Measurements from ENCODE around the gene KIF3B.
"Not testable (repeated sequence)": the region's sequence is repeated elsewhere in the genome, so short reads cannot be mapped to it uniquely, and the experiment has no call there.

Gene KIF3B

GRCh38 chr20:32357375-32357868 is 80.0 kb downstream of the KIF3B start:
- peak; percentile 64 for DNase-seq (ENCODE audit: low read depth)

GRCh38 chr20:32357869-32358631 is 80.6 kb downstream of the KIF3B start, which contains the start of gene ASXL1:
TSS of gene ASXL1 (plus strand) at chr20:32358331. CDS start at chr20:32358776, 445 bp downstream.
- DNase-seq (ENCODE audit: low read depth): peak; percentile 97

- no peak for DNase-seq (ENCODE audit: low read depth)
Measured at GRCh38 chr20:32358632-32358882, 81.1 kb downstream of the KIF3B start.

DNA sequence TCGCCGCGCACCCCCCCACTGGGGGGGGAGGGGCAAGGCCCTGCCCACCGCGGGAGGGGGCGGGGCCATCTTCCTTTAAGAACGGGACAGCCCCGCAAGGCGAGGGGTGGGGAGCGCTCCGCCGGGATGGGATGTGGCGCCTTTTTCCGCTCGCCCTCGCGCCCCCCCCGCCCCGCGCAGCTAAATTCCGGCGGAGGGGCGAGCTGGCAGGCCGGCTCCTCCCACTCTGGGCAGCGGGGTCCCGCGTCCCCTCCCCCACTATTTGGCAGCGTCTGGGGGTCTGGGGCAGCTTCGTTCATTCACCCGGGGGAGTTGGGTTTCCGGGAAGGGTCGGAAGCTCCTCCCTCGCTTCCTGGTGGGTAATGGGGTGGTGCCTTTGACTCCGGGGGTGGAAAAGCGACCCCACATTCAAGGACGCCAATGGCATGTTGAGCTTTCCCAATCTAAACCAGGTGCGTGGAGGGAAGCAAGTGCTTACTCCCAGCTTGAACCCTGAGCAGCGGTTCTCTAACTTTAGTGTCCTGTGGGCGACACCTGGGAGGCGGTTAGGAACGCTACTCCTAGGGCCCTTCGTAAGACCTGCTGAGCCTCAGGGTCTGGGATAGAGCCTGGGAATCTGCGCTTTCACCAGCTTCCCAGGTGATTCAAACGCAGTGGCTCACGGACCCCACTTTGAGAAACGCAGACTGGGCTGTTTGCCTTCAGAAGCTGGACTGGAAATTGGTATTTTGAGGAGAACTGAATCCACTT is 81.6 kb downstream of the KIF3B start:
- peak; percentile 75 for DNase-seq (ENCODE audit: low read depth)

DNA sequence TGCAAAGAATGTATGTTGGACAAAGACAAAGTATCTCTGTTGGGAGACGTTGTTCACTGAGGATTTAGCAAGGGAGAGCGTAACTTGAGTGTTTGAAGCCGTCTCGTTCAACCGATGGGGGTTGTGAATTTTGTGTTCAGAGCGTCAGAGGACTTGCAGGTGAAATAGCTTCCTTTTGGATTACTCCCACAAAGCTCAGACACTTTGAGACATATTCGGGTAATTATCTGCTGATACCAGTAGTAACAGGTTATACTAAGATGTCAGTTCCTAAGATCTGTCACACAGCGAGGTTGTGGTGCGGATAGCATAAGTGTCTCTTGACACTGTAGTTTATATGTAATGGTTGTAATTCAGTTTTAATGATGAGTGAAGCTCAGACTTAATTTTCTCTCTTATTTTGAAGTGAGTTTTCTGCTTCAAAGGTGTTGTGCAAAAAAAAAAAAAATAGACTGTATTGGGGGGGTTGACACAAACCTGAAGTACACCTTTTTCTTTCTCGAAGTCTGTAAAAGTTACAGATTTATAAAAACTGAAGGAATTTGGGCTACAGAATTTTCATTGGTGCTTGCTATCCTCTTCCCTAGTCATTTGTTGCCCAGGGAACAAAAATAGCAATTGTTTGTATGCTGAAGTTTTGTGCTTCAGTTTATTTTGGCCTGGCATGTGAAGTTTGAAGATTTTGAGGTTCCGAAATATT is 82.3 kb downstream of the KIF3B start:
- peak; percentile 35 for DNase-seq (ENCODE audit: low read depth)

DNA sequence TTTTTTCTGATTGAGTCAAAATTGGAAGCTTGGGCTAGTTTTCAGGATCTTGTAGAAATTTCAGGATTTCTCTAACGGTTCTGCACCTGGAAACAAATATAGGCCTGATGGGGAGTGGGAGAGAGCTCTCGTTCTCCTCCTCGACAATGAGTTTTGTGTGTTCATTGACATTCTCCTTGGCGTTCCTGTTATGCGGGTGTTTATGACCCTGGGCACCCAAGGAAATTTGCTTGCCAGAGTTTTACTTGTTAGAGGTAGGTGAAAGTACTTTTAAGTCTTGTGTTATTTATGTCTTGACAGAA is 82.8 kb downstream of the KIF3B start:
- no peak for DNase-seq (ENCODE audit: low read depth)

DNA sequence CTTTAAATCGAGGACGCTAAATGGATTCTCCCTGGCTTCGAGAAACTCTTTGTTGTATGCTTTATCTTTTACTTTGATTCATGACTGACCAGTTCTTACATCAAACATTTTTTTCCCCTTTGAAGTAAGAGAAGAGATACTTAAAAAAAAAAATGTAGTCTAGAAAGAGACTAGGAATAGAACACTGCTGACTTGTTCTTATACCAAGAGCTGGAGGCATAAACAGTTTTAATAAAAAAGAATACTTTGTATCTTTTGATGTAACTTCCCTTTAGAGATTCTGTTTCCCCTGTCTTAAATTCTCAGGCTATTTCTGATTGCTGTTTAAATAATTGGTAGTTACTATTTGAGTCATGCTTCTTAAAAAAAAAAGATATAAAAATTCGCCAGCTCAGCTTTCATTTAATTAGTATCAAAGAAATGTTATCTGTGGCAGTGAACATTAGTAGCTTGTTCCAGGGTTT is 85.5 kb downstream of the KIF3B start:
- DNase-seq (ENCODE audit: low read depth): no peak

GRCh38 chr20:32363492-32363891 is 86.0 kb downstream of the KIF3B start:
- DNase-seq (ENCODE audit: low read depth): no peak

DNA sequence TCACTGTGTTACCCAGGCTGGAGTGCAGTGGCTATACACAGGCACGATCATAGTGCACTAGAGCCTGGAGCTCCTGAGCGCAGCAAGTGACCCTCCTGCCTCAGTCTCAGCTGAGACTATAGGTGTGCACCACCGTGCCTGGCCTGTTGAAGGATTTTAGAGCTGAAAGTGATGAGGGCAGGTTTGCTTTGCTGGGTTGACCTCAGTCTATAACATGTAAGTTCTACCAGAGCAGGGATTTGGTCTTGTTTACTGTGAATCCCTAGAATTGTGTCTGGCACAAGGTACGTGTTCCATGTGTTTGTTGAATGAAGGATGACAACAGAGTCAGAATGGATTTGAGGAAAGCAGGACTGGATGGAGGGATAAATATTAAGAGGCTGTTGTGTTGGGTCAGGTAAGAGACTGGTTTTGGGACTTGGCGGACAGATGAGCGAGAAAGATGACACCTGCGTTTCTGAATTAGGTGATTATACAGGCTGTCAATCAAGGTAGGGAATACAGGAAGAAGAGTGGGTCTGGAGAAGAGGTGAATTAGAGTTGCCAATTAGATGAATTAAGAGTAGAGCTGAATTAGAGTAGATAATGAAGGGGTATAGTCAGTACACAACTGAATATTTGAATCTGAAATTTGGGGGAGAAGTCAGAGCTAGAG is 87.2 kb downstream of the KIF3B start:
- DNase-seq (ENCODE audit: low read depth): no peak

DNA sequence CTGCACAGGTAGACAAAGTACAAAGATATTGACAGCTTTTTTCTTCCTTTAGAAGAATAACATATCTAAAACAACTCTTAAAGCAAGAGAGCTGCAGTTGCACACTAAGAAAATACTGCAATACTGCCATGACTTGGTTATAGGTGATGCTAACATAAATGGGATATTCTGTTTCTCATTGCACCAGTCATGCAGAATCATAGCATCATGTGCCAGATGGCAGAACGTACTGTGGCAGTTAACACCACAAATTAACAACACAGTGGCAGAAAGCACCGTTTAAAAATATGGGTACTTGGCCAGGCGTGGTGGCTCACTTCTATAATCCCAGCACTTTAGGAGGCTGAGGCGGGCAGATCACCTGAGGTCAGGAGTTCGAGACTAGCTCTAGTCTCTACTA is 88.1 kb downstream of the KIF3B start:
- DNase-seq (ENCODE audit: low read depth): no peak

- DNase-seq (ENCODE audit: low read depth): no peak
Measured at GRCh38 chr20:32366380-32366779, 88.9 kb downstream of the KIF3B start.

DNA sequence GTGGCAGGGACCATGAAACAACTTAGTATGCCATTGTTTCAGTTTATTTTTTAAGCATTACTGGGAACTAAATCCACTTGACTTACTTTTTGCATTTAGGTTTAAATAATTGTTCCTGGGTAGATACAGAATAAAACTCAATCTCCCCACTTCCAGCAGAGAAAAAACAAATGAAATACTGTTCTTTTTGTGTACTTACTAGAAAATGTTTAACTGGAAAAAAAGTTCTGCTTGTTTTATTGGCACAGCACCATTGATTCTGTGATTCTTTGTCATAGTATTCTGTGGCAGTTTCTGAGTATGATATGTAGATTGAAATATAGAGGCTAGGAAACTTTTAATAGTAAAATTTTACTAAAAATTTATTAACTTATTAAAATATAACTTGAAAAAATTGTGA is 90.9 kb downstream of the KIF3B start:
- no peak for DNase-seq (ENCODE audit: low read depth)

DNA sequence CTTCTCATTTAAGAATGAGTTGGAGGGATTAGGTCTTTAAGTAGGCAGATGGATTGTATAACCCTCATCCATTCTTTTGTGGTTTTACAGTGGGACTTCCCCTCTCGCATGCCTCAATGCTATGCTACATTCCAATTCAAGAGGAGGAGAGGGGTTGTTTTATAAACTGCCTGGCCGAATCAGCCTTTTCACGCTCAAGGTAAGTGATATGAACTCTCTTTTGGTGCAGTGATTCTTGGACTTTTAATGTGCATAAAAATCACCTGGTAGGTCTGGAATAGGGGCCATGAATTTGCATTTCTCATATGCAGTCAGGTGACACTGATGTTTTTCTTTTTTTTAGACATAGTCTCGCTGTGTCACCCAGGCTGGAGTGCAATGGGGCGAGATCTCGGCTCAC is 91.5 kb downstream of the KIF3B start:
- peak; percentile 39 for DNase-seq (ENCODE audit: low read depth)

GRCh38 chr20:32370897-32371296 is 93.4 kb downstream of the KIF3B start:
- DNase-seq (ENCODE audit: low read depth): no peak

GRCh38 chr20:32378461-32378860 is 101.0 kb downstream of the KIF3B start:
- no peak for DNase-seq (ENCODE audit: low read depth)

DNA sequence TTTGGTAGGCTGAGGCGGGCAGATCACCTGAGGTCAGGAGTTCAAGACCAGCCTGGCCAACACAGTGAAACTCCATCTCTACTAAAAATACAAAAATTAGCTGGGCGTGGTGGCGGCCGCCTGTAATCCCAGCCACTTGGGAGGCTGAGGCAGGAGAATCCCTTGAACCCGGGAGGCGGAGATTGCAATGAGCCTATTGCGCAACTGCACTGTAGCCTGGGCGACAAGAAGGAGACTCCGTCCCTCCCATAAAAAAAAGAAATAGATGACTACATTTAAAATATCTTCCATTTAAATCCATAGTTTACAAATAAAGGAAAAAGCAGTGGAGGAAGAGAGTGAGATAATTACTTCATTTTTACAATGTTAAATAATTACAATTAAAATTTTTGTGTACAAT is 102.6 kb downstream of the KIF3B start:
- not testable (repeated sequence) for DNase-seq (ENCODE audit: low read depth)

GRCh38 chr20:32380745-32381144 is 103.3 kb downstream of the KIF3B start:
- no peak for DNase-seq (ENCODE audit: low read depth)

- no peak for DNase-seq (ENCODE audit: low read depth)
Measured at GRCh38 chr20:32382102-32382950, 104.9 kb downstream of the KIF3B start.

DNA sequence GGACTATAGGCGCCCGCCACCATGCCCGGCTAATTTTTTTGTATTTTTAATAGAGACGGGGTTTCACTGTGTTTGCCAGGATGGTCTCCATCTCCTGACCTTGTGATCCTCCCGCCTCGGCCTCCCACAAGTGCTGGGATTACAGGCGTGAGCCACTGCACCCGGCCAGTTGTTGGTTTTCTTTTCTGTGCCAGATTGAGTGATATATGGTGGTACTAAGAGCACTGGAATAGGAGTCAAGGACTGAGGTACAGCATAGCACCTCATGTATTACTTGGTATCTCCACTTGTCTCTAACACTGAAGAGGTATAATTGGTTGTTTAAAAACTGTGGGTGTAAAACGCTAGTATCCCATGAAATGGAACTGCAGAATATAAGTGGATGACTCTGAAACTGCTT is 106.0 kb downstream of the KIF3B start:
- not testable (repeated sequence) for DNase-seq (ENCODE audit: low read depth)
